Measurements from ENCODE around the gene ADGRG3.

Gene ADGRG3

GRCh38 chr16:57693550-57693949 is 25.4 kb downstream of the ADGRG3 start:
- no peak for ATAC-seq
- TF ChIP-seq GLIS3 (CRISPR knock-in tag; IDR thresholded peaks at IDR 0.05), result no peak
- TF ChIP-seq OSR1 (CRISPR knock-in tag; IDR thresholded peaks at IDR 0.05), result no peak
- no peak for TF ChIP-seq ZFP30 (CRISPR knock-in tag; IDR thresholded peaks at IDR 0.05)
- TF ChIP-seq PATZ1 (CRISPR knock-in tag; IDR thresholded peaks at IDR 0.05; ENCODE audit: borderline replicate concordance), result no peak
- no peak for TF ChIP-seq ISL1 (CRISPR knock-in tag; IDR thresholded peaks at IDR 0.05)
- no peak for TF ChIP-seq ZNF565 (CRISPR knock-in tag; conservative IDR thresholded peaks at IDR 0.05; ENCODE audit: low read depth)

GRCh38 chr16:57694231-57694724 is 26.2 kb downstream of the ADGRG3 start:
- ATAC-seq, result no peak
- TF ChIP-seq OSR1 (CRISPR knock-in tag; IDR thresholded peaks at IDR 0.05), result no peak
- TF ChIP-seq ZNF565 (CRISPR knock-in tag; conservative IDR thresholded peaks at IDR 0.05; ENCODE audit: low read depth), result no peak
- no peak for TF ChIP-seq ZFP3 (CRISPR knock-in tag; IDR thresholded peaks at IDR 0.05)
- TF ChIP-seq CSDC2 (CRISPR knock-in tag; IDR thresholded peaks at IDR 0.05), result no peak
- TF ChIP-seq RARB (CRISPR knock-in tag; IDR thresholded peaks at IDR 0.05), result no peak
- TF ChIP-seq, protein P1, sequence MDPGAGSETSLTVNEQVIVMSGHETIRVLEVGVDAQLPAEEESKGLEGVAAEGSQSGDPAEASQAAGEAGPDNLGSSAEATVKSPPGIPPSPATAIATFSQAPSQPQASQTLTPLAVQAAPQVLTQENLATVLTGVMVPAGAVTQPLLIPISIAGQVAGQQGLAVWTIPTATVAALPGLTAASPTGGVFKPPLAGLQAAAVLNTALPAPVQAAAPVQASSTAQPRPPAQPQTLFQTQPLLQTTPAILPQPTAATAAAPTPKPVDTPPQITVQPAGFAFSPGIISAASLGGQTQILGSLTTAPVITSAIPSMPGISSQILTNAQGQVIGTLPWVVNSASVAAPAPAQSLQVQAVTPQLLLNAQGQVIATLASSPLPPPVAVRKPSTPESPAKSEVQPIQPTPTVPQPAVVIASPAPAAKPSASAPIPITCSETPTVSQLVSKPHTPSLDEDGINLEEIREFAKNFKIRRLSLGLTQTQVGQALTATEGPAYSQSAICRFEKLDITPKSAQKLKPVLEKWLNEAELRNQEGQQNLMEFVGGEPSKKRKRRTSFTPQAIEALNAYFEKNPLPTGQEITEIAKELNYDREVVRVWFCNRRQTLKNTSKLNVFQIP (CRISPR knock-in tag; IDR thresholded peaks at IDR 0.05; ENCODE audit: borderline replicate concordance, low read depth), result no peak
- no peak for TF ChIP-seq TSHZ2 (CRISPR knock-in tag; IDR thresholded peaks at IDR 0.05)

GRCh38 chr16:57694725-57695679 is 26.9 kb downstream of the ADGRG3 start, which contains the start of gene DRC7:
Gene DRC7 (plus strand): TSS chr16:57694806. CDS start chr16:57697950, 3,144 bp downstream.
- no peak for TF ChIP-seq BACH2 (CRISPR knock-in tag; IDR thresholded peaks at IDR 0.05; ENCODE audit: borderline replicate concordance)
- no peak for TF ChIP-seq ZNF8 (CRISPR knock-in tag; IDR thresholded peaks at IDR 0.05)
- no peak for TF ChIP-seq ZNF70 (CRISPR knock-in tag; IDR thresholded peaks at IDR 0.05)
- TF ChIP-seq PPARA (CRISPR knock-in tag; IDR thresholded peaks at IDR 0.05; ENCODE audit: borderline replicate concordance), result no peak
- TF ChIP-seq GLIS3 (CRISPR knock-in tag; IDR thresholded peaks at IDR 0.05), result no peak
- TF ChIP-seq CSDC2 (CRISPR knock-in tag; IDR thresholded peaks at IDR 0.05), result no peak
- TF ChIP-seq, protein P2, sequence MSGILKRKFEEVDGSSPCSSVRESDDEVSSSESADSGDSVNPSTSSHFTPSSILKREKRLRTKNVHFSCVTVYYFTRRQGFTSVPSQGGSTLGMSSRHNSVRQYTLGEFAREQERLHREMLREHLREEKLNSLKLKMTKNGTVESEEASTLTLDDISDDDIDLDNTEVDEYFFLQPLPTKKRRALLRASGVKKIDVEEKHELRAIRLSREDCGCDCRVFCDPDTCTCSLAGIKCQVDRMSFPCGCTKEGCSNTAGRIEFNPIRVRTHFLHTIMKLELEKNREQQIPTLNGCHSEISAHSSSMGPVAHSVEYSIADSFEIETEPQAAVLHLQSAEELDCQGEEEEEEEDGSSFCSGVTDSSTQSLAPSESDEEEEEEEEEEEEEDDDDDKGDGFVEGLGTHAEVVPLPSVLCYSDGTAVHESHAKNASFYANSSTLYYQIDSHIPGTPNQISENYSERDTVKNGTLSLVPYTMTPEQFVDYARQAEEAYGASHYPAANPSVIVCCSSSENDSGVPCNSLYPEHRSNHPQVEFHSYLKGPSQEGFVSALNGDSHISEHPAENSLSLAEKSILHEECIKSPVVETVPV (CRISPR knock-in tag; IDR thresholded peaks at IDR 0.05), result no peak
- TF ChIP-seq TSHZ2 (CRISPR knock-in tag; IDR thresholded peaks at IDR 0.05), result no peak
- no peak for TF ChIP-seq CREB5 (CRISPR knock-in tag; IDR thresholded peaks at IDR 0.05; ENCODE audit: low read depth)
- no peak for TF ChIP-seq ZC3H10 (CRISPR knock-in tag; IDR thresholded peaks at IDR 0.05)
- no peak for TF ChIP-seq ZFP3 (CRISPR knock-in tag; IDR thresholded peaks at IDR 0.05)
- no peak for TF ChIP-seq RARB (CRISPR knock-in tag; IDR thresholded peaks at IDR 0.05)
- TF ChIP-seq, protein P1 (CRISPR knock-in tag; IDR thresholded peaks at IDR 0.05; ENCODE audit: borderline replicate concordance, low read depth), result no peak
- no peak for TF ChIP-seq ISL1 (CRISPR knock-in tag; IDR thresholded peaks at IDR 0.05)
- TF ChIP-seq ESRRG (CRISPR knock-in tag; IDR thresholded peaks at IDR 0.05), result no peak
- no peak for TF ChIP-seq TOX (CRISPR knock-in tag; IDR thresholded peaks at IDR 0.05; ENCODE audit: borderline replicate concordance)
- ATAC-seq, result peak; percentile 97
